ENCODE measurements around the gene PSME4.

DNA sequence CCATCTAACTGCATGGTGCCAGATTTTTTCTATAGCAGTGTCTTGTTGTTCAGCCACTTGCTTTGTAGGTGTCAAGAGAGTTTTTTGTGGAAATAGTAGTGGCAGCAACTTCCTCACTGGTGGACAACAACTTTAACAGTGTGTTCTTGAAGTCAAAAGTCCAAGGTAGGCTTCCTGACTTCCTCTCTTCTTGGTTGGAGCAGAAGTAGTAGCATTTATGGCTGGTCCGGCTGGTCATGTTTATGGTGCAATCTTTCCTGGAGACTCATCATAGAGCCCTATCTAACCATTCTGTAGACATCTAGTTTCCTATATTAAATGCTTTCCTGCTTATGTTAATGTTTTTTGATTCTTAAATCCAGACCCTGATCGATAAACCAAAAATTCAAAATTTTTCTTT is 122.7 kb downstream of the PSME4 start:
- TF ChIP-seq CTCF (IDR thresholded peaks at IDR 0.05) (no peak), POLR2A (IDR thresholded peaks at IDR 0.05) (no peak), POLR2AphosphoS5 (IDR thresholded peaks at IDR 0.05) (no peak)

All from prostate gland (tissue), 2 donors.